ENCODE data around the gene MX2.

MX2 gene

DNA sequence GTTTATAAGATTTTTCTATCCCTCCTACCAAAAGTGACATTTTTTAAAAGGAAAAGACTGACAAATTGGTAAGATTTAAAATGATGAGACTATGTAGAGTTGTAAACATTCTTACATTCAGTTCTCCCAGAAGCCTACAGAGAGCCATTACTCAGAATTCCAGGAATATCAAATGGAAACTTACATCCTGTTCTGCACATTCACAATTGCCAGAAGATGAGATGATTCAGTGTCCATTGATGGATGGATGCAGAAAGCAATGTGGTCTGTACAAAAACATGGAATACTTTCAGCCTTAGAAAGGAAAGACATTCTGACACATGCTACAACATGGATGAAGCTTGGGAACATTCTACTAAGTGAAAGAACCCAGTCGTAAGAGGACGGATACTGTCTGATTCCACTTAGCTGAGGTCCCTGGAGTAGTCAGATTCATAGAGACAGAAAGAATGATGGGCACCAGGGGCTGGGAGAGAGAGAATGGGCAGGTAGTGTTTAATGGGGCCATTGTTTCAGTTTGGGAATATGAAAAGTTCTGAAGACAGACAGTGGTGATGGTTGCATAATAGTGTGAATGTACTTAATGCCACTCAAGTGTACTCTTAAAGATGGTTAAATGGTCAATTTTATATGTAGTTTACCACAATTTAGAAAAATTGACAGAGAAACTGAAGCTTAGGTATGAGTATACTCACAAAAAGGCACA lies 80.8 kb downstream of the MX2 start:
- DNase-seq, result no peak

DNA sequence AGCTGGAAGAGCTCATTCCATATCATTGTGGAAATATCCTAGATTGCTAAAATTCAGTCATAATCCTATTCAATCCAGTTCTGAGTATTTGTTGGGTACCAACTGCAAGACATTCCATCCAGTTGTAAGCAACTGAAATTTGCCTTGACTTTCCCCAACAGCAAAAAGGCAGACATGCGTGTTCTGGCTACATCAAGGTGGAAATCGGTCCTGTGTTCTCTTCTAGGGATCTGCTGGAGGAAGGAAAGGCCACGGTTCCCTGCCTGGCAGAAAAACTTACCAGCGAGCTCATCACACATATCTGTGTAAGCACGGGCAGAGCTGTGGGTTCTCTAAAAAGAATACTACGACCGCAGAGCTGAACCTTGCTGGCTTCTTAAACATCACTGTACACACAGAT lies 81.7 kb downstream of the MX2 start:
- DNase-seq, result no peak

DNA sequence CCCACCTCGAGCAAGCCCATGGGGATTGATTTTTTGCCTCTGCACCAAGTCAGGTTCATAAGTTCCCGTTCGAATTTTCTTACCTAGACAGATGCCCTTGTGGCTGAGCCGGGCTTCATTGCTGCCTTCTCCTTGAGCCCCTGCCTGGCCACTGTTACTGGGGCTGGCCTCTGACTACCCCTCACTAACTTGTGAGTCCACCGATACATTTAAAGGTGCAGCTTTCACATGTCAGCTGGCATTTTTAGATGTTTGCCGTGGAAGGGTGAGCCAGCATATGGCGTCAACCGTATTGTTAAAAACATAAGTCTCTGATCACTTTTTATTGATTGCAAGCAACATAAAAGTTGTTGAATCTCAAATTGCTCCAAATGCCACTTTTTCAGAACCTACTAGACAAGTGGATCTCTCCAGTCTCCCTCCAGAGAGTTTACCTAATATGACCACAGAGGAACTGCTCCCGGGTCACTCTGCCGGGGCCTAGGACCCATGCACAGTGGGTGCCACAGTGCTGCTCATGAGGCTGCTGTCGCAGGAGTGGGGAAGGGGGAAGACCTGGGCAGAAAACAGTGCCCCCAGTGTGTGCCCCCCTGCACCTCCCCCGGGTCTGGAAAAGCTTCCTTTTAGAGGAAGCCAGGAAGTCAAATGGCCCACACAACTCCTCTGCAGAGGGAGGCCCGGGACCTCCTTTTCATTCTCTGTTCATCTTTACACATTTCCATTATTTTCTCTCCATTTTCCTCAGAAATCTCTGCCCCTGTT lies 83.1 kb downstream of the MX2 start:
- no peak for DNase-seq

DNA sequence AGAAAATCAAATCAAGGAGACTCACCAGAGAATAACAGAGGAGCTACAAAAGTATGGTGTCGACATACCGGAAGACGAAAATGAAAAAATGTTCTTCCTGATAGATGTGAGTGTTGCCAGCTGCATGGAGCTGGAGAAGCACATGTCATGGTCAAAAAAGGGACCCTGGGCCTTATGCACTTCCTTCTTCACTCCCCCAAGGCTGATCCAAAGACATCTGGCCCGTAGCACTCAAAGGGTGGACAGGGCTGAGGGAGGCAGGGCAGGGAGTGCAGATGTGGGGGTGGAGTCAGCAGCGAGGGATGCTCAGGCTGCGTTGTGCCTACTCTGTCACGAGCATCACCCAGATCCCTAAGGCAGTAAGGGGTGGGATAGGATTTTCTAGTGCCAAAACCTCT lies 83.6 kb downstream of the MX2 start:
- no peak for DNase-seq

DNA sequence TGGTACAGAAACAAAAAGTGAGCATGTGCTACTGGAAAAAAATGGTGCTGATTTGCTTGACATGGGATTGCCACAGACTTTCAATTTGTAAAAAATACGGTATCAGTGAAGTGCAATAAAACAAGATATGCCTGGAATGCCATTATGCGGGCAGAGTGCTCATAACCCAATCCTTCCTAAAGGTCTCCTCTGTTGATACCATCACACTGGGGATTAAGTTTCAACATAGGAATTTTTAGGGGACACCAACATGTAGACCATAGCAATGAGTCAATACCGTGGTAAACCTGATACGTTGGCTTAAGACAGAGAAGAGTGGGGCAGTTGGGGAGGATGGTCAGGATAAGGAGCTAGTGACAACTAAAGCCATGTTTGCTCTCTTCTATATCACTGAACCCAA lies 84.8 kb downstream of the MX2 start:
- DNase-seq, result no peak

DNA sequence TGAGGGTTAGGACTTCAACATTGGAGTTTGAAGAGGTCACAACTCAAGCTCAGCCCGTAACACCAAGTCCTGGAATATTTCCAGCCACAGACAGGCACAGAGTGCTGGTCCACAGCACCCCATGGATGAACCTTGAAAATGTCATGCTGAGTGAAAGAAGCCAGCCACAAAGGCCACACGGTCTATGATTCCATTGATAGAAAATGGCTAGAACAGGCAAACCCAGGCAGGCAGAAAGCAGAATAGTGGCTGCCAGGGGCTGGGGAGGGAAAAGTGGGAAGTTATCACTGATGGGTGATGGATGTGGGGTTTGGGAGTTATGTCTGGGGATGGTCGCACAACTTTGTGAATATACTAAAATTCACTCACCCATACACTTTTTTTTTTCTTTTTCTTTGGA lies 85.5 kb downstream of the MX2 start:
- DNase-seq, result no peak

DNA sequence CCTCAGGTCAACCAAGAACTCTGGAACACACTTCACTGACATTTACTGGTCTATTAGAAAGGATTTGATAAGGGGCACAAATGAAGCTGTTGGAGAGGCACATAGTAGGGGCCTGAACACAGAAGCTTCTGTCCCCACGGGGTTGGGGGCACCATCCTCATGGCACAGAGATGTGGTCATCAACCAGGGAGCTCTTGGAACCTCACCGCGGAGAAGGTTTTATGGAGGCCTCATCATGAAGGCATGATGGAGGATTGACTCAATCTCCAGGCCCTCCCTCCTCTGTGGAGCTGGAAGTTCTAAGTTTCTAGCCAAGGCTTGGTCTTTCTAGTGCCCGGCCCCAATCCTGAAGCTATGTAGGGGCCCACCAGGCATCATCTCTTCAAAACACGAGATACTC lies 87.8 kb downstream of the MX2 start:
- DNase-seq, result no peak

DNA sequence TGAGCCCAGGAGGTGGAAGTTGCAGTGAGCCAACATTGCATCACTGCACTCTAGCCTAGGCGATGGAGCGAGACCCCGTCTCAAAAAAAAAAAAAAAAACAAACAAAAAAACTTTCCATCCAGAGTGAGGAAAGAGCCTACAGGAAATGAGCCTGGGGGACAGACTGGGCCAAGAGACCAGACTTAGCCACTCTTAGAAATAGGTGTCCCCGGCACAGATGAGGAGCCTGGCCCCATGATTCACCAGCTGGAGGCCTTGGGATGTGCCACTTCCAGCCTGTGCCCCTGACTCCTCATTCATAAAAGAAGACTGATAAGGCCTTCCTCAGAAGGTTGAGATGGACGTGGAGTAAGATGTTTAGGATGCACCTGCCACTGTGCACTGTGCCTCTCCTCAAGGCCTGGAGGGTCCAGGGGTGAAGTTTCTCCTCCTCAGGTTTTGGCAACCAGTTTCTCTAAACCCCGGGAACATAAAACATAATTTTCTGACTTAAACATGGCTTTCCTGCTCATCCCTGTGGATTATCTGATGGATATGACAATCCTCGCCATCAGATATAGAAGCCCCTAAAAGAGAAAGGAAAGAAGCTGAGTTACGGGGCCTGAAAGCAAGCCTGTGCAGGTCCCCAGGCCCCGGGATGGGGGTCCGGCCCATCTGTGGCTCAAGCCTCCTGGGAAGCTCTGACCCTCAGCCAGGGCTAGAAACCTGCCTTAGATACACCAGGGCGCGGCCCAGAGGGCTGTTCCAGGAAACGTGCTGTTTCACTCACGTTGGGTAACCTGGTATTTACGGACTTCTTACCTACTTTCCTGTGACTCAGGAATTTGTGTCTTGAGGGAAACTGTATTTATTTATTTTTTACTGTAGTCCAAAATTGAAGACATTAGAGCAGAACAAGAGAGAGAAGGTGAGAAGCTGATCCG lies 90.2 kb downstream of the MX2 start:
- no peak for DNase-seq

DNA sequence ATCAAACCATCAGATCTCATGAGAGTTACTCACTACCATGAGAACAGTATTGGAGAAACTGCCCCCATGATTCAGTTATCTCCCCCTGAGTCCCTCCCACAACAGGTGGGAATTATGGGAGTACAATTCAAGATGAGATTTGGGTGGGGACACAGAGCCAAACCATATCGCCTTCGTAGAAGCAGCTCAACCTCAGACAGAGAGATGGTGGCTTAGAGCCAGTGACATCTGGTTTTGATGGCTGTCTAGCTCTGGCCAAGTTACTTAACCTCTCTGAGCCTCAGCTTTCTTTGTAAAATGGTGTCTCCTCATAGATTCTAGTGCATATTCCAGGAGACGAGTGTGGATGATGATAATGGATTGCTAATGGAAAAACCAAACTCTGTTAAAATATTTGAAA lies 91.4 kb downstream of the MX2 start:
- DNase-seq, result no peak

DNA sequence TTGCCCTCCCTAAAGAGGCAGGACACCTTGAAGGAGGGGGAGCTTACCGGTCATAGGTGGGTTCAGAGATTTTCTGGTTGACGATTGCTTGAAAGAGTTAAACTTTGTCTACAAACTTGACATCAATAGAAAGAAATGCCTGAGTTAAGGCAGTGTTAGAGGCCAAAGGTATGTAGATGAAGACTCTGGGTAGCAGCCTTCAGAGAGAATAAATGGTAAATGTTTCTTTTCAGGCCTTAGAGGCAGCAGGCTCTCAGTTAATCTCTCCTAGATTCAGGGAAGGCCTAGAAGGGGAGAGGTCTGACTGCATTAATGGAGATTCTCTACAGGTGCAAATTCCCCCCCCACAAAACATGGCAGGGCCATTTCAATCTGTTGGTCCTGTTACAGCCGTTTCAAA lies 91.9 kb downstream of the MX2 start:
- no peak for DNase-seq

DNA sequence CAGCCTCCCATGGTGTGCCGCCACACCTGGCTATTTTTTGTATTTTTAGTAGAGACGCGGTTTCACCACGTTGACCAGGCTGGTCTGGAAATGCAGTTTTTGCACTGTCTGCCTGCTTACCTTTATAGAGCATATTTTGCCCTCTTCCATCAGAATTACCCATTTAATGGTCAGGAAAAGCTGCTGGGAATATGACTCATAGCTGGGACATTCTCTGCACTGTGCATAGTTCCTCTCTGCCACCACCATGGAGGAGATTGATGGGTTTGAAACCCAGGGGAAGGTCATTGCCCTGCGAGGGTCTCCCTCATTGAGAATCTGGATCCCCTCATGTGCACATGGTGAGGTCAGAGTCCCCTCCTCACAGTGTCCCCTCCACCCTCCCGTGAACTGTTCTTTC lies 96.3 kb downstream of the MX2 start:
- no peak for DNase-seq

DNA sequence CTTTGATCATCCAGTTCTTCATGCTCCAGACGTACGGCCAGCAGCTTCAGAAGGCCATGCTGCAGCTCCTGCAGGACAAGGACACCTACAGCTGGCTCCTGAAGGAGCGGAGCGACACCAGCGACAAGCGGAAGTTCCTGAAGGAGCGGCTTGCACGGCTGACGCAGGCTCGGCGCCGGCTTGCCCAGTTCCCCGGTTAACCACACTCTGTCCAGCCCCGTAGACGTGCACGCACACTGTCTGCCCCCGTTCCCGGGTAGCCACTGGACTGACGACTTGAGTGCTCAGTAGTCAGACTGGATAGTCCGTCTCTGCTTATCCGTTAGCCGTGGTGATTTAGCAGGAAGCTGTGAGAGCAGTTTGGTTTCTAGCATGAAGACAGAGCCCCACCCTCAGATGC lies 96.7 kb downstream of the MX2 start:
- DNase-seq, result no peak
